ENCODE measurements around the gene ANKRD34A.
"Not testable (repeated sequence)": the region's sequence is repeated elsewhere in the genome, so short reads cannot be mapped to it uniquely, and the experiment has no call there.

ANKRD34A gene

GRCh38 chr1:145942871-145943270 lies 21.5 kb downstream of the ANKRD34A start:
- DNase-seq, result no peak

GRCh38 chr1:145942405-145942804 lies 22.0 kb downstream of the ANKRD34A start:
- no peak for DNase-seq

GRCh38 chr1:145937436-145937835 lies 26.9 kb downstream of the ANKRD34A start:
- DNase-seq, result no peak

DNA sequence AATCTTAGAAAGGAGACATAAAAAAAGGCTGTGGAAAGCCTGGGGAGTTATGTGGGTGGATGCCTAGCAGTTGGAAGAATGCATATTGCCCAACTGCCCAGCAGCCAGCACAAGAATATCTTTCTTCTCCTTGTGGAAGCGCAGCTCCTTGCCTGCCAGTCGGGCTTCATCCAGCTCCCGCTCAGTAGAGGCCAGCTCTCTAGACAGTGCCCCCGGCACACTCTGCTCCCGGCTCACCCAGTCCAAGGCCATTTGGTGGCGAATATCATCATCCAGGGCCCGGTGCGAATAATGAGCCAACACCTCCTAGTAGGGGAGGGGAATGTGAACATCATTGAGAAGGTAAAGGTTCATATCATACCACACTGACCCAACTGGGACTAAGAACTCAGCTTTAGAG lies 28.1 kb downstream of the ANKRD34A start:
- DNase-seq, result no peak

GRCh38 chr1:145935708-145936107 lies 28.7 kb downstream of the ANKRD34A start:
- no peak for DNase-seq

GRCh38 chr1:145932522-145933009 lies 31.8 kb downstream of the ANKRD34A start:
- peak; percentile 60 for DNase-seq

GRCh38 chr1:145927916-145928643 lies 36.3 kb downstream of the ANKRD34A start:
- peak; percentile 27 for DNase-seq

DNA sequence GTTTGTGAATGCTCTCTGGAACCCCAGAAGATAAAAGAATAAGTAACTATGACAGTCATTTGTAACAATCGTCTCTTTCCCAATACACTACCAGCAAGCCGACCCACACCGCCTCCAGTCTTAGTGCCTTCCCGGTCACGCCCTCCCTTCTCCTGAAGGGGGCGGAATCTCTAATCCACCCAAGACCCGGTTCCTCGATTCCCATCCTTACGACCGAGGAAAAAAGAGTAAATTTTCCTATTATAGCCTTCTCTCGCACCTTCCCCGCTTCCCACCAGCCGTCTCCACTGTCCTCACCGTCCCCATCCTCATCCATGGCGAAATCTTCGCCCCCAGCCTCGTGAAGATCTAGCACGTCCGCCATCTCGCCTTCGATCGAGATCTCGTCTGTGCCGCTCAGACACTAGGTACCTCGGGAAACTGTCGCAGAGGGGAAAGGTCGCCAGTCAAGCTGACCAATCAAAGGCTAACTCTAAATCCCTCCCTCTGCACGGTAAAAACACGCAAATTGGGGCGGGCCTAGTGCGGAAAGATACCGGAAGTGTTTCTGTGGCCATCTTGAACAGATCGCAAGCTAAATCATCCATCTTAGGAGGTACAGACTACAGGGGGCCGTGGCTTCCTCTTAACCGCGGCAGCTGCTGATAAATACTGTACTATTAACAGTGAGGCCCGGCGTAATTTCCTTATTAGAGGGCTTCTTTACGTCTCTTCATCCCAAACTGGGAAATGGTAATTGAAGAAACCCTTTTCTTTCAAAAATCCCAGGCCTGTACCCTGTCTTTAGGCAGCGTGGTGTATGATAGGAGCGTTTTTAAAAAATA lies 37.1 kb downstream of the ANKRD34A start, which contains the start of gene RBM8A:
Gene RBM8A (minus strand): TSS at position 422 of the 824 bp plus-strand sequence. CDS start 58 bp downstream, at position 364.
- DNase-seq, result peak; percentile 89

DNA sequence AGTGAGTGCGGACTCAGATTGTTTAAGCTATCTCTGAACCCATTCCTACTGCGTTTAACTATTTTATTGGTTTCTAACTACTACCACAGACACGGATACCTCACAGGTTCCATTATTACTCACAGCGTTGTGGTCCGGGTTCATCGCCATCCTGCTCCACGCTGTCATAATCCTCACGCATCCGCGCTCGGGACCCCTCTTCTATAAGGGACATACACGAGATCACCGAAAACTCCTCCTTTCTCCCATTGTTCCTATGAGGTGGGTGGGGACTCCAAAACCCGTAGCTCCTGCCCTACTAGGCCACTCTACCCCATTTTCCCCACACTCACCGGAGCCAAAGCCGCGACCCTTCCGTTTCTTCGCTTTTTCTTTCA lies 37.7 kb downstream of the ANKRD34A start:
- peak; percentile 43 for DNase-seq

- DNase-seq, result no peak
These were observed 42.1 kb downstream of the ANKRD34A start for GRCh38 chr1:145922266-145922665.

GRCh38 chr1:145920297-145920696 lies 44.1 kb downstream of the ANKRD34A start:
- not testable (repeated sequence) for DNase-seq

DNA sequence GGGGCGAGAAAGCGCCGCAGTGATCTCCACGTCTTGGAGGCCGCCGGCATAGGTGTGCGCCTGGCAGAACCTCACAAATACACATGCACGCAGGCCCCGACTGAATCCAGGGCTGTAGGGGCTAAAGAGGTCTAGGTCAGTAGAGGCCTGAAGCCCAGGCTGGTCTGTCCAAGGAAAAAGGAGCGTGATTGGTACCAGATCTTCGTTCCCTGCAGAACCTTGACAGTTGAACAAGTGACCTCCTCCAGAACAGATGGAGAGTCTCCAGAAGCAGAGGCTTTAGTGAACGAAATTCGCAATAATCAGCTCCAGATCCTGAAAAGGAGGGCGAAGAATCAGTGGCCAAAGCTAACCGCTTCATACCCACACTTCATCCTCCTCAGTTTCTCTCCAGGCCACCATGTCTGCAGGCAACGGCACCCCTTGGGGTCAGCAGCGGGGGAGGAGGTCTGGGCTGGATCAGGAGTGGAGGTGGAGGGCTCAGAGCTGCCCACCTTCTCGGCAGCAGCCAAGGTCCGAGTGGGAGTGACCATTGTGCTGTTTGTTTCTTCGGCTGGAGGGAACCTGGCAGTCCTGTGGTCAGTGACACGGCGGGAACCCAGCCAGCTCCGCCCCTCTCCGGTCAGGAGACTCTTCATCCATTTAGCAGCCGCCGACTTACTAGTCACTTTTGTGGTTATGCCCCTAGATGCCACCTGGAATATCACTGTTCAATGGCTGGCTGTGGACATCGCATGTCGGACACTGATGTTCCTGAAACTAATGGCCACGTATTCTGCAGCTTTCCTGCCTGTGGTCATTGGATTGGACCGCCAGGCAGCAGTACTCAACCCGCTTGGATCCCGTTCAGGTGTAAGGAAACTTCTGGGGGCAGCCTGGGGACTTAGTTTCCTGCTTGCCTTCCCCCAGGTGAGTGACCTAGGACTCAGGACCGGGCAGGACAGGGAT lies 45.1 kb downstream of the ANKRD34A start:
- peak; percentile 30 for DNase-seq

- DNase-seq, result peak; percentile 95
These were observed 46.0 kb downstream of the ANKRD34A start, which contains the start of gene PEX11B for GRCh38 chr1:145918144-145918991. Gene PEX11B (minus strand): TSS chr1:145918717. CDS start chr1:145918688, 29 bp downstream.

DNA sequence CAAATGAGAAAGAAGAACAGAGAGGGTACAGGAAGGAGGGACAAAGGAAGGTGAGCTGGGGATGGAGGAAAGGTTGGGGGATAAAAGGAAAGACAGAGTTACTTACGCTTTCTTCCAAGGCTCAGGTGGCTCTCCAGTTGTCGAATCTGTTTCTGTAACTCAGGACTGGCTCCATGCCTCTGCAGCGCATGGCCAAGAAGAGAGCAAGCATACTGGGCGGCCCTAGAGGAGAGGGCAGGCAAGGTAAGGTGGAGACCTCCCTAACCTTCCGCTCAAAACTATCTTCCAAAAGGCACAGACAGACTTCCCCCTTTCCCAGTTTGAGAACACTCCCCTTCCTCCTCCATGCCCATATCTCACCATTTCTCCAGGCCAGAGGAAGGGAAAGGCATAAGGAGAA lies 46.8 kb downstream of the ANKRD34A start:
- no peak for DNase-seq

GRCh38 chr1:145916745-145917144 lies 47.6 kb downstream of the ANKRD34A start:
- DNase-seq, result no peak

DNA sequence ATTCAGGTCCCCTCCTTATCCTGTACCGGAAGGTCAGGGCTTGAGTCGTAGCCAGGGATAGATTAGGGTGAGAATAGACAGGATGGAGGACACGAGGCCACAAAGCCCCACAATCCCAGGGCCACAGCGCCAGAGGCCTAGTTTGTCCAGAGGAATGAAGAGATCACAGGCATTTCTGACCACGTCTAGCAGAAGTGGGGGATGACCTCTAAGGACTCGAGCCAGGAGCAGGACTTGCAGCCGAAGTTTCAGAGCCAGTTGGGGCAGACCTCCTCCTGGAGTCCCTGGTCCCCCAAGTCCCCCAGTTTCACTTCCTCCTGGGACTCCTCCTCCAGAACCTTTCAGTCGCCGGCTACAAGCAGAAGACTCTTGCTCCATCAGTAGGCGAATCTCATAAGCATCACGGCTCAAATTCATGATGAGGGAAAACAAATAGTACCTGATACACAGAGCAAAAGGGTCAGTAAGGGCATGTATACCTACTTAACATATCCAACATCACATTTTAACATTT lies 52.2 kb downstream of the ANKRD34A start:
- DNase-seq, result no peak

Data from activated T-cell treated with anti-CD3 and anti-CD28 coated beads, Interleukin-2, amount 50 U/mL, for 1 hour (primary cell).